Measurements from ENCODE around the gene SIDT1. TPM values are rescaled to one million over a fixed set of nuclear protein-coding genes. Genes with fewer than 3 reads are reported as not detected.

SIDT1 gene
- total RNA-seq, 1 donor from 2014 or later, result 0.89 TPM

GRCh38 chr3:113660896-113661295 is 128.5 kb downstream of the SIDT1 start:
- DNase-seq (ENCODE audit: low spot score), result no peak
- intact Hi-C loops (cut with DNase I), result no loop called here

- DNase-seq (ENCODE audit: low spot score), result no peak
- intact Hi-C loops (cut with DNase I), result no loop called here
These were observed 130.5 kb downstream of the SIDT1 start for GRCh38 chr3:113662824-113663223.

GRCh38 chr3:113663324-113663750 is 131.0 kb downstream of the SIDT1 start:
- intact Hi-C loops (cut with DNase I), result no loop called here

GRCh38 chr3:113663761-113664160 is 131.4 kb downstream of the SIDT1 start:
- intact Hi-C loops (cut with DNase I), result no loop called here
- DNase-seq (ENCODE audit: low spot score), result no peak

More at GRCh38 chr3:113663324-113663750, 131.0 kb downstream of the SIDT1 start:
- no peak for DNase-seq (ENCODE audit: low spot score)

GRCh38 chr3:113664523-113665094 is 132.3 kb downstream of the SIDT1 start:
- intact Hi-C loops (cut with DNase I), result no loop called here
- DNase-seq (ENCODE audit: low spot score), result no peak

- DNase-seq (ENCODE audit: low spot score), result no peak
- intact Hi-C loops (cut with DNase I), result no loop called here
These were observed 135.7 kb downstream of the SIDT1 start for GRCh38 chr3:113668015-113668414.

- intact Hi-C loops (cut with DNase I), result no loop called here
- DNase-seq (ENCODE audit: low spot score), result no peak
These were observed 141.2 kb downstream of the SIDT1 start for GRCh38 chr3:113673593-113673992.

- intact Hi-C loops (cut with DNase I), result no loop called here
- no peak for DNase-seq (ENCODE audit: low spot score)
These were observed 143.9 kb downstream of the SIDT1 start for GRCh38 chr3:113676261-113676660.

- intact Hi-C loops (cut with DNase I), result no loop called here
These were observed 145.4 kb downstream of the SIDT1 start for GRCh38 chr3:113677737-113678136.

GRCh38 chr3:113678773-113679172 is 146.4 kb downstream of the SIDT1 start:
- DNase-seq (ENCODE audit: low spot score), result no peak
- intact Hi-C loops (cut with DNase I), result no loop called here

More at GRCh38 chr3:113677737-113678136, 145.4 kb downstream of the SIDT1 start:
- no peak for DNase-seq (ENCODE audit: low spot score)

Small RNA genes lying within 50 kb of the gene (microRNA-seq; reads per million reads assigned to microRNA genes)
- gene MIR4446, result not detected

Other genes starting within 250 kb of the SIDT1 start
- gene CFAP44, start 91.1 kb upstream of the SIDT1 start, total RNA-seq, result 2.1 TPM
- gene SPICE1, start 17.4 kb upstream of the SIDT1 start, total RNA-seq, result 3.6 TPM
- 16.3 TPM for gene USF3, start 164.1 kb downstream of the SIDT1 start, total RNA-seq
- 68.5 TPM for gene NAA50, start 213.7 kb downstream of the SIDT1 start, total RNA-seq
- 17.4 TPM for gene ATP6V1A, start 214.5 kb downstream of the SIDT1 start, total RNA-seq